Measurements from ENCODE around the gene NT5C3A. TPM values are rescaled to one million over a fixed set of nuclear protein-coding genes. Genes with fewer than 3 reads are reported as not detected.

The NT5C3A gene
- total RNA-seq = 62.5 TPM

DNA sequence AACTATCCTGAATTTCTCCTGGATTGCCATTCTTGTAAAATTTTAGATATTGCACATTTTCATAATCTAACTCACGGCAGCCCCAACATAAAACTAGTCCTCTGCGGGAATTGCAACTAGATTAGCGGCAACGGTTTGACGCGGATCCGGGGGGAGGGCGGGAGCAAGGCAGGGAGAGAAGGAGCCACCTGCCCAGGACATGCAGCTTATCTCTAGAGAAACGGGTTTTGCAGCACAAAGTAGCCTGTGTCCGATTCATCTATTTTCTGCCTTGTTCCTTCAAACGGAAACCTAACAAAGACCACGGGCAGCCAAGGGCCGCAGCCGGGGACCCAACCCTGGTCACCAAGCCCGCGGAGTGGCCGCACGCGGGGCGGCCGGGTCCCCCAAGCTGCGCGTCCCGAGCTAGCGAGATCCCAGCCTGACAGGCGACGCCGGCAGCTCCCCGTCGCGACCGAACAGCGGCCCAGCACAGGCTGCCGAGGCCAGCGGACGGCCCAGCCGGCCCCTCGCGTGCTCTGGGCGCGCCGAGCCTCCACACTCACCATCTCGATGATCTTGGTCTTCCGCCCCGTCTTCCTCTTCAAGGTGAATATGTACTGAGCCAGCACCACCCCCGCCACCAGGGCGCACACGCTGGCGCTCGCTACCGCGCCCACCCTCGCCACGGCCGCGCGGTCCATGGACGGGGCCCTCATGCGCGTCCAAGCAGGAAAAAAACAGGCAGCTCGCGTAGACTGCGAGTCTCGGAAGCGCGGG, at the start of gene NT5C3A:
Gene NT5C3A, minus strand, starts transcription at position 754 of the 759 bp plus-strand sequence. Its CDS starts 71 bp downstream, at position 683.

DNA sequence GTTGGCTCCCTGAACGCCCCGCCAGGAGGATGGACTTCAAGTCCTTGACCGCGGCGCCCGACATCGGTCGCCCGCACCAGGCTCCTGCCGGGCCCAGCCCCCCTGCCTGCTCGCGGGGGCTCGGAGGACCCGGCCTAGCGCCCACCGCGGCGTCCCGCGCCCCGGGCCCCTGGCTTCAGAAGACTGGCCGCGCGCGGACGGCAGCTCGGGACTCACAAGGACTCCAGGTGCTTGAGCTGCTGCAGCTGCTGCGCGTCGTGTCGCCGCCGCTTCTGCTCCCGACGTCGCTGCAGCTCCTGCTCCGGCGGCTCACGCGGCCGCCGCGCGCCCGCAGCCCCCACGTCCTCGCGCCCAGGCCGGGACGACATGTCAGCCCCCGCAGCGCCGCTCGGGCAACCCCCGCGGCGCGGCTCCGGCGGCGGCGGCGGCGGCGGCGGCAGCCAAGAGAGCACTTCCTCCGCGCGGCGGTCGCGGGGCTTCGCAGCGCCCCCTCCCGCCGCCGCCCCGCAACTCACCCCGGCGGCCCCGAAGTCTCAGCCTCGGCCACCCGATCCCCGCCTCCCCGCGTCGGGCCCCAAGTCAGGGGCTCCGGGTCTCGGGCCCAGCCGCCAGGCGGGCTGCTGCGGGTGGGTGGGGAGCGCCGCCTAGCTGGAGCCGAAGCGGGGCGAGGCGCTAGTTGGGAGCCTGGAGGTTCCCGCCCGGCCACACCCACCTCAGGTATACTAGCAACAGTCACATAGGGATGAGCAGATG, 46.6 kb upstream of the NT5C3A start, which contains the start of gene RP9:
Gene RP9, minus strand, starts transcription at position 400 of the 753 bp plus-strand sequence. Its CDS starts 32 bp downstream, at position 368.

Small RNAs within 50 kb of the gene (small RNA-seq; reads per million reads assigned to genes)
- not detected for gene RN7SL505P
- gene RNU6-388P = not detected
- not detected for gene RPS29P14

Other genes starting within 250 kb of the NT5C3A start
- 84.2 TPM for gene KBTBD2, start 171.0 kb downstream of the NT5C3A start, total RNA-seq
- gene FKBP9, start 105.3 kb downstream of the NT5C3A start, total RNA-seq = 62.7 TPM
- 10.1 TPM for gene RP9, start 46.6 kb upstream of the NT5C3A start, total RNA-seq
- gene BBS9, start 66.8 kb upstream of the NT5C3A start, total RNA-seq = 91.6 TPM